ENCODE measurements around the gene SLC9C1.

SLC9C1 gene

DNA sequence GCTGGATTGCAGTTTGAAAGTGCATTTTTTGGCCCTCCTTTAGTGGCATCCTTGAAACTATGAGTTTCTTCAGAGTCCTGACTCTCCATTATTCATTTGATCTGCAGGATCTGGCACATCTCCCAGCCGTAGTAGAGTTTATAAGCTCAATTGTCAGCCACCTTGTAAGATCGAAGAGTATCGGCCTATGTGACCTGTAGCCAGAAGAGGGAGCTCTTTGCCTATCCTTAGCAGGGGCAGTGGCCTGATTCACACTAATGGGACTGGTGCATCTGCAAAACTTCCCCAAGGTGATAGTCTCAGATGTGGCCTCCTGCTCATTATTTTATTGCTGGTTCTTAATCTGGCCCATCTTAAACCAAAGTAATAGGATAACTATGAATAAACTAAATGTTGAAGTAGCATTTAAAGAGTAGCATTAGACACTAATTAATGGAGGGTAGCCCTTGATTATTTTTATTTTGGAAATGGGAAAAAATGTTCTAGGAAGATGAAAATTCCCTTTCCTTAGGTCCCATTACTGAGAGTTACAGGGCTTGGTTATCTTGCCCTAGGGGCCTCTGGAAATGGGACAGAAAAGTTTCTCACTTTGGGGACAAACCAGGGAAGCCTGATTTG lies 182.1 kb downstream of the SLC9C1 start:
- TF ChIP-seq, protein P1, sequence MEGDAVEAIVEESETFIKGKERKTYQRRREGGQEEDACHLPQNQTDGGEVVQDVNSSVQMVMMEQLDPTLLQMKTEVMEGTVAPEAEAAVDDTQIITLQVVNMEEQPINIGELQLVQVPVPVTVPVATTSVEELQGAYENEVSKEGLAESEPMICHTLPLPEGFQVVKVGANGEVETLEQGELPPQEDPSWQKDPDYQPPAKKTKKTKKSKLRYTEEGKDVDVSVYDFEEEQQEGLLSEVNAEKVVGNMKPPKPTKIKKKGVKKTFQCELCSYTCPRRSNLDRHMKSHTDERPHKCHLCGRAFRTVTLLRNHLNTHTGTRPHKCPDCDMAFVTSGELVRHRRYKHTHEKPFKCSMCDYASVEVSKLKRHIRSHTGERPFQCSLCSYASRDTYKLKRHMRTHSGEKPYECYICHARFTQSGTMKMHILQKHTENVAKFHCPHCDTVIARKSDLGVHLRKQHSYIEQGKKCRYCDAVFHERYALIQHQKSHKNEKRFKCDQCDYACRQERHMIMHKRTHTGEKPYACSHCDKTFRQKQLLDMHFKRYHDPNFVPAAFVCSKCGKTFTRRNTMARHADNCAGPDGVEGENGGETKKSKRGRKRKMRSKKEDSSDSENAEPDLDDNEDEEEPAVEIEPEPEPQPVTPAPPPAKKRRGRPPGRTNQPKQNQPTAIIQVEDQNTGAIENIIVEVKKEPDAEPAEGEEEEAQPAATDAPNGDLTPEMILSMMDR (IDR thresholded peaks at IDR 0.05; ENCODE audit: low read depth, low read length): peak; percentile 65
- no peak overlapping the region for H3K4me3 ChIP-seq (ENCODE audit: low read depth, low read length)

DNA sequence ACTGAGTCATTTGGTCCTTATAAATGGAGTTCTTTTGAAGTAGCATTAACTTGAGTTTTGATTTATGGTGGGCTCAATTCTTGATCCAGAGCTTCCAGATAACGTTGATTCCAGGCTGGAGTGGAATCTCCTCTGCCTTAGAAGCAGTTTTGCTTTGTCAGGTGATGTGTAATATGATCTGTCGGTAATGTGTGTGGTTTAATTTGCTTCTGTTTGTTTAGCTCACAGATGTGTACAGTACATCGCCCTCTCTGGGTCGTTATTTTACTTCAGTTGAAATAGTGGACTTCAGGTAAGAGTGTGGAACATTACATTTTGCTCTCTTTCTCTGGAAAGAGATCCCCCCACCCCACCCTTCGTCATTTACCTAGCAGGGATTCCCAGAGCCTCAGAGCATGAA lies 184.7 kb downstream of the SLC9C1 start:
- no peak overlapping the region for H3K4me3 ChIP-seq (ENCODE audit: low read depth, low read length)
- TF ChIP-seq, protein P1 (IDR thresholded peaks at IDR 0.05; ENCODE audit: low read depth, low read length): no peak

DNA sequence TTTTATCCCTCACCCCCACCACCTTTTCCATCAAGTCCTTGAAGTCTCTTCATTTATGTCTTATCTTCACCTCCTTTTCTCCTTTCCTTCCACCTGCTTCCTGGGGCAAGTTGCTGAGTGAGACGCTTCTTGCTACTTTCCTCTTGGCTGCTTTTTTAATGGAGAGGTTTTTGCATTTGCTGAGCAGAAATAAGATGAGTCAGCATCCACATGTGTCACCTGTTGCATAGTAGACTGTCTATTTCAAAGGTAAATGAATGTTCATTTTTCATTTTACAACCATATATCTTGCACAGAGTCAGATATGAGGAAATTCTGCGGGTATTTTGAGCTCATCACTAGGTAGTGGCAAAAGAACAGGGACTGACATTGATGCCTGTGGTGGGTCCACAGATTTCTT lies 189.2 kb downstream of the SLC9C1 start:
- H3K4me3 ChIP-seq (ENCODE audit: low read depth, low read length): no peak overlapping the region
- TF ChIP-seq, protein P1 (IDR thresholded peaks at IDR 0.05; ENCODE audit: low read depth, low read length): no peak

DNA sequence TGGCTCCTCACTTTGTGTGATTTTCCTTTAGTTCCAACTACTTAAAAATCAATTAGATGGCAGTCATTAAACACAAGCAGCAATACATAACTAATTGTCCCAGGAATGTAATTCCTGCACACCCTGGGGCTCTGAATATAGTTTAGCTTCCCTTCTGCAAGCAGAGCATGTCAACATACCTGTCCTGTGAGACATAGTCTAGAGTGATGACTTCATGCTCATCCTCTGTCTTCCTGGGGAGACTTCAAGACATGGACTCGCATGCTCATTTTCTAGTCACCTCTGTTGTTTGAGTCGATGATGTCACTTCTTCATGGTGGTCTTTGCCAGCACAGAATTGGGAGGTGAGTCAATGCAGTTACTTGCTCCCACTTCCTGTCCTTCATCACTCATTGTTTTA lies 192.1 kb downstream of the SLC9C1 start:
- H3K4me3 ChIP-seq (ENCODE audit: low read depth, low read length): no peak overlapping the region
- TF ChIP-seq, protein P1 (IDR thresholded peaks at IDR 0.05; ENCODE audit: low read depth, low read length): no peak

DNA sequence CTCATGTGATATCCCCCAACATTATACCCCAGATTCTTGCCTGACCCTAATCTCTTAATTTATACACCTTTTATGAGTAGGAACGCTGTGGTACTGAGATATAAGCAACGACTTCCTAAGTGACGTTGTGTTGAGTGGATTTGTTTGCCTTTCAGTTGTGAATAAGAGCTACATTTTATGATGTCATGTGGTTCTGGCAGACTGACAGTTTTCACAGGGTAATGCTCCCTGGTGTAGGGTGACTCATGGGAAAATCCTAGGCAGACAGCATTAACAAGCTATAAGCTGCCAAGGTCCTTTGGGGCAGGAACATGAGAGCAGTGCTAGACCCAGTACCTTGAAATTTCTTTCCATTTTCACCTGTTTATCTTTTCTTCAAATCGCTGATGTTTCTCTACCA lies 196.6 kb downstream of the SLC9C1 start:
- TF ChIP-seq, protein P1 (IDR thresholded peaks at IDR 0.05; ENCODE audit: low read depth, low read length): no peak
- H3K4me3 ChIP-seq (ENCODE audit: low read depth, low read length): no peak overlapping the region

DNA sequence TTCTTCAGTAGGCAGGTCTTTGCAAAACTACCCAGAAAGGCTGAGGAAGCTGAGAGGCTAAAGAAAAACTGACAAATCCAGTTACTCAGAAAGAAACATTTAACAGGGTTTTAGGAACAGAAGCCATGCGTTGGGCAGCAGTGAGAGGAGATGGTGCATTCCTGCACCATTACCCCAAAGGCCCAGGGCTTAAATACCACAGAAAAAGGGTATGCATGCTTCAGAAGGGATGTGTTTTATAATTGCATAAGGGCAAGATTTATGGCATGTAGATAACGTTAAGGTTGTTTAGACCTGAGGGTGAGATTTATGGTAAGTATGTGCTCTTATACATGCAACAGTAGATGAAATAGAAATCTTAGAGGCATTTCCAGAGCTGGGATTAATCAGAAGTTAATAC lies 197.8 kb downstream of the SLC9C1 start:
- H3K4me3 ChIP-seq (ENCODE audit: low read depth, low read length): no peak overlapping the region
- TF ChIP-seq, protein P1 (IDR thresholded peaks at IDR 0.05; ENCODE audit: low read depth, low read length): no peak

DNA sequence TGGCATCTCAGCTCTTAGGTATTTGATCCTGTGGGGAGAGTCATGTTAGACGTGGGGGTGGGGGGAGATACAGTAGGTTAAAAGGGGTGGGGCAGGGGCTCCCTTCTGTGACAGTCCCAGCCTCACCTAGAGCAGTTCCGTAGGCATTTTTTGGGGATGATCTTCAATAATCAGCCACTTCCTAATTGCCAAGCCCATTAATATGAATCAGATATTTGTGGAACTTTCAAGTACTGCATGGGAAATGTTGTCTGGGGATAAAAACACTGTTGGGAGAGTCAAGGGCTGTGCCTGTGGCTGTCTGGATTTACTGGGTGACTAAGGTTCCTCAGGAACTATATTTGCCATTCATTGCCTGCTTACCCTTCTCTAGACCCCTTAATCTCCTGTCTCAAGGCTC lies 198.3 kb downstream of the SLC9C1 start:
- TF ChIP-seq, protein P1 (IDR thresholded peaks at IDR 0.05; ENCODE audit: low read depth, low read length): no peak
- H3K4me3 ChIP-seq (ENCODE audit: low read depth, low read length): no peak overlapping the region

All from WI38 (cell line).